Activated CD8-positive, alpha-beta T cell treated with anti-CD3 and anti-CD28 coated beads for 36 hours (primary cell): Measurements from ENCODE around the gene EPC2. TPM values are rescaled to one million over a fixed set of nuclear protein-coding genes. Genes with fewer than 3 reads are reported as not detected.
"Not testable (repeated sequence)": the region's sequence is repeated elsewhere in the genome, so short reads cannot be mapped to it uniquely, and the experiment has no call there.

Source experiments
- ATAC-seq: fragments of 200-7000 bp; cut with Tn5 transposase; one replicate; pipeline ENCODE4 v1.10.0; 2021; ENCODE audit warnings: mild to moderate bottlenecking, moderate library complexity
- CTCF ChIA-PET: fragments of 350-600 bp; sonication (Branson Sonifier 250); formaldehyde crosslinking; loops from one replicate; lab custom pipeline; 2021; ENCODE audit warnings: antibody characterized with exemption; lab: Charles Lee
- POLR2A ChIA-PET: fragments of 350-600 bp; sonication (Branson Sonifier 250); formaldehyde crosslinking; loops from one replicate; lab custom pipeline; 2021; ENCODE audit warnings: antibody characterized with exemption; lab: Charles Lee
- DNase-seq: peaks from one replicate; pipeline ENCODE4 v3.0.0-alpha.2; 2020
- H3K27ac Mint-ChIP-seq: one replicate; pipeline ENCODE4 v1.8.0; 2021; ENCODE audit warnings: mild to moderate bottlenecking, mixed read lengths
- H3K27me3 Mint-ChIP-seq: one replicate; pipeline ENCODE4 v1.8.0; 2021; ENCODE audit warnings: mixed read lengths
- H3K36me3 Mint-ChIP-seq: one replicate; pipeline ENCODE4 v1.8.0; 2021; ENCODE audit warnings: low read depth, mixed read lengths
- H3K4me1 Mint-ChIP-seq: one replicate; pipeline ENCODE4 v1.8.0; 2021; ENCODE audit warnings: low read depth, mixed read lengths
- H3K4me3 Mint-ChIP-seq: one replicate; pipeline ENCODE4 v1.8.0; 2021; ENCODE audit warnings: mild to moderate bottlenecking, moderate library complexity, mixed read lengths
- H3K9me3 Mint-ChIP-seq: one replicate; pipeline ENCODE4 v1.8.0; 2021; ENCODE audit warnings: mixed read lengths
- intact Hi-C: fragments of 100-400 bp; cut with micrococcal nuclease; formaldehyde crosslinking; loops from one replicate; pipeline ENCODE4 v1.10.0; 2022
- total RNA-seq, 2 experiments: library from RNA; stranded (reverse); gene quantifications; one replicate each; pipeline ENCODE4 v1.2.3, GENCODE V29; 2021
- TF ChIP-seq, protein P1 (sequence below): fragments of 200-600 bp; IDR thresholded peaks from one replicate; pipeline ENCODE4 v1.8.0; 2022; ENCODE audit warnings: antibody characterized with exemption, mild to moderate bottlenecking

The EPC2 gene
- total RNA-seq, 2 experiments from 2014 or later: 19.3 to 20.0 TPM

- no peak for DNase-seq
- Mint-ChIP-seq H3K36me3 (peaks cover 11% of the 10 kb centered on the region), H3K27me3 (no peaks in the 10 kb centered on the region), H3K27ac (no peak overlapping the region), H3K4me3 (no peak overlapping the region), H3K4me1 (peaks cover 74% of the 10 kb centered on the region), H3K9me3 (peaks cover 3% of the 10 kb centered on the region)
- CTCF ChIA-PET: no interaction called here
- TF ChIP-seq, protein P1, sequence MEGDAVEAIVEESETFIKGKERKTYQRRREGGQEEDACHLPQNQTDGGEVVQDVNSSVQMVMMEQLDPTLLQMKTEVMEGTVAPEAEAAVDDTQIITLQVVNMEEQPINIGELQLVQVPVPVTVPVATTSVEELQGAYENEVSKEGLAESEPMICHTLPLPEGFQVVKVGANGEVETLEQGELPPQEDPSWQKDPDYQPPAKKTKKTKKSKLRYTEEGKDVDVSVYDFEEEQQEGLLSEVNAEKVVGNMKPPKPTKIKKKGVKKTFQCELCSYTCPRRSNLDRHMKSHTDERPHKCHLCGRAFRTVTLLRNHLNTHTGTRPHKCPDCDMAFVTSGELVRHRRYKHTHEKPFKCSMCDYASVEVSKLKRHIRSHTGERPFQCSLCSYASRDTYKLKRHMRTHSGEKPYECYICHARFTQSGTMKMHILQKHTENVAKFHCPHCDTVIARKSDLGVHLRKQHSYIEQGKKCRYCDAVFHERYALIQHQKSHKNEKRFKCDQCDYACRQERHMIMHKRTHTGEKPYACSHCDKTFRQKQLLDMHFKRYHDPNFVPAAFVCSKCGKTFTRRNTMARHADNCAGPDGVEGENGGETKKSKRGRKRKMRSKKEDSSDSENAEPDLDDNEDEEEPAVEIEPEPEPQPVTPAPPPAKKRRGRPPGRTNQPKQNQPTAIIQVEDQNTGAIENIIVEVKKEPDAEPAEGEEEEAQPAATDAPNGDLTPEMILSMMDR: no peak
- POLR2A ChIA-PET: no interaction called here
- intact Hi-C loops: no loop called here
- ATAC-seq: no peak
Measured at GRCh38 chr2:148670773-148671172, 26.2 kb downstream of the EPC2 start.

DNA sequence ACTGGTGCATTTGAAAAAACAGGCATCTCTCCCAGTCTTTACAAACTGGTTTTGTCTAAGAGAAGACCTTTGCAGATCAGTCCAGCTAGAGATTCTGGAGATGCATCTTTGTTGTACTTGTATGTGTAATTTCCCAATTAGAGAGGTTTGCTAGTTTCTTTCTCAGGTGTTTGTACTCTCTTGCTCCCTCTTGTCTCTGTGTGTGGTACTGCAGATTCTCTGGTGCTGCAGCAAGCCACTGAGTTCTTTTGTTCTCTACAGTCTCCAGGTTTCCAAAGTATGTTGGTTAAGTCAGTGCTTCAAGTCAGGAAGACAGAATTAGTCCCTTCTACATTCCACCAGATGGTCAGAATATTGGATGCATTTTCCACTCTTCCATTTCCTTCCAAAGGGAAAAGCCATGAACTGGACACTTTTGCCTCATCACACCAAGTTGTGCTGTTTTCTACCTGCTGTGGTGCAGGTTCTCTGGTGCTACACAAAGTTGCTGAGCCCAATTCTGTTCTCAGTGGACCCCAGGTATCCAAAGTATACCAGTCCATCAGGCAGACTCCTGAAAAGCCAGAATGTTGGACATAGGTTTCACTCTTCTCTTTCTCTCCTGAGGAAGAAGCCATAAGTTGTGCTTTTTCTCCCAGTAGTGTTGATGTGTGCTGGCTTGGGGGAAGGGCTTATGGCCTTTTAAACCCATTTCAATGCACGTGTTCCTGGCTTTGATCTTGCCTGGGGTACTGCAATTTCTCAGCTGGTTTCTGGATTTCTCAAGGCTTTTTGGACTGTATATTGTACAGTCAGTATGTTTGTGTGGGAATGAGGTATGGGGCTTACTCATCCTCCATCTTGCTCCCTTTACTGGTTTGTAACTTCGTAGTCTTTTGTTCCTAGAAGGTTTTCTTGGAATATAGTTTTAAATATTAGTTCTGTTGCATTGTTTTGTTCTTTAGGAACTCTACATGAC is 29.8 kb downstream of the EPC2 start:
- POLR2A ChIA-PET: interaction anchor here (0.6 to 1.2 kb wide), 3 partner anchors 10 to 211 kb away, joined by 3 to 4 read pairs (median 3); no protein-coding TSS in a partner anchor
- peaks cover 5% of the 10 kb centered on the region for H3K9me3 Mint-ChIP-seq
- H3K36me3 Mint-ChIP-seq: peaks cover 17% of the 10 kb centered on the region
- peaks cover 61% of the 10 kb centered on the region for H3K4me1 Mint-ChIP-seq
- intact Hi-C loops: no loop called here
- peak overlapping the region; percentile 11 for H3K27ac Mint-ChIP-seq
- TF ChIP-seq, protein P1: peak; percentile 77
- CTCF ChIA-PET: interaction anchor here (0.6 to 1.7 kb wide), 9 partner anchors 11 to 205 kb away, joined by 3 to 4 read pairs (median 3); no protein-coding TSS in a partner anchor
- ATAC-seq (peak; percentile 95), DNase-seq (peak; percentile 55)
- no peaks in the 10 kb centered on the region for H3K27me3 Mint-ChIP-seq
- no peak overlapping the region for H3K4me3 Mint-ChIP-seq

GRCh38 chr2:148675708-148676107 is 31.2 kb downstream of the EPC2 start:
- POLR2A ChIA-PET: interaction anchor here (1.0 to 1.2 kb wide), 3 partner anchors 12 to 213 kb away, joined by 3 to 4 read pairs (median 4); no protein-coding TSS in a partner anchor
- intact Hi-C loops: no loop called here
- DNase-seq (no peak), ATAC-seq (no peak)
- Mint-ChIP-seq H3K4me3 (no peak overlapping the region), H3K4me1 (peaks cover 58% of the 10 kb centered on the region), H3K9me3 (peaks cover 7% of the 10 kb centered on the region), H3K27ac (no peak overlapping the region), H3K36me3 (peaks cover 19% of the 10 kb centered on the region), H3K27me3 (no peaks in the 10 kb centered on the region)
- CTCF ChIA-PET: interaction anchor here (1.0 to 1.3 kb wide), 3 partner anchors 13 to 64 kb away, joined by 3 to 4 read pairs (median 3); no protein-coding TSS in a partner anchor
- TF ChIP-seq, protein P1: no peak

DNA sequence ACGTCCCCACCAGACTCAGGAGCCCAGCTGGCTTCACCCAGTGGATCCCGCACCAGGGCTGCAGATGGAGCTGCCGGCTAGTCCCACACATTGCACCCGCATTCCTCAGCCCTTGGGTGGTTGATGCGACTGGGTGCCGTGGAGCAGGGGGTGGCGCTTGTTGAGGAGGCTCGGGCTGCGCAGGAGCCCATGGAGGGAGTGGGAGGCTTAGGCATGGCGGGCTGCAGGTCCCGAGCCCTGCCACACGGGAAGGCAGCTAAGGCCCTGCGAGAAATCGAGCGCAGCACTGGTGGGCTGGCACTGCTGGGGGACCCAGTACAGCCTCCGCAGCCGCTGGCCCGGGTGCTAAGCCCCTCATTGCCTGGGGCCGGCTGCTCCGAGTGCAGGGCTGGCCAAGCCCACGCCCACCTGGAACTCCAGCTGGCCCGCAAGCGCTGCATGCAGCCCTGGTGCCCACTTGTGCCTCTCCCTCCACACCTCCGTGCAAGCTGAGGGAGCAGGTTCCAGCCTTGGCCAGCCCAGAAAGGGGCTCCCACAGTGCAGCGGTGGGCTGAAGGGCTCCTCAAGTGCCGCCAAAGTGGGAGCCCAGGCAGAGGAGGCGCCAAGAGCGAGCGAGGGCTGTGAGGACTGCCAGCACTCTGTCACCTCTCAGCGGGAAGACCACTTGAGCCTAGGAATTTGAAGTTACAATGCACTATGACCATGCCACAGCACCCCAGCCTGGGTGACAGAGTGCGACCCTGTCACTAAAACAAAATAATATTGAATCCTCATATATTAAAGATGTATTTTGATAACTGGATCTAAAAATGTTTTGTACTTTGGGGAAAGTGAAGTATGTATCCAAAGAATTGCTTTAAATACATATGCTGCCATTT is 34.0 kb downstream of the EPC2 start:
- H3K4me3 Mint-ChIP-seq, DNase-seq, H3K9me3 Mint-ChIP-seq, POLR2A ChIA-PET, H3K27me3 Mint-ChIP-seq, intact Hi-C loops, ATAC-seq, H3K27ac Mint-ChIP-seq: not testable (repeated sequence)
- peaks cover 19% of the 10 kb centered on the region for H3K36me3 Mint-ChIP-seq
- CTCF ChIA-PET: interaction anchor here (1.2 kb wide), 1 partner anchor 23 kb away, joined by 3 read pairs; no protein-coding TSS in a partner anchor
- peaks cover 52% of the 10 kb centered on the region for H3K4me1 Mint-ChIP-seq

- ATAC-seq (peak; percentile 42), DNase-seq (no peak)
- Mint-ChIP-seq H3K4me1 (peaks cover 47% of the 10 kb centered on the region), H3K27ac (peak overlapping the region; percentile 56), H3K27me3 (no peaks in the 10 kb centered on the region), H3K9me3 (peaks cover 11% of the 10 kb centered on the region), H3K36me3 (peaks cover 23% of the 10 kb centered on the region), H3K4me3 (no peak overlapping the region)
- ChIA-PET CTCF (no interaction called here), POLR2A (no interaction called here)
- intact Hi-C loops: no loop called here
- TF ChIP-seq, protein P1: no peak
Measured at GRCh38 chr2:148680462-148680861, 35.9 kb downstream of the EPC2 start.
